Progenitor cell of endocrine pancreas (in vitro differentiated cells): ENCODE data around the gene HEMK1. TPM values are rescaled to one million over a fixed set of nuclear protein-coding genes. Genes with fewer than 3 reads are reported as not detected.

Source experiments
- DNase-seq: peaks from one replicate; pipeline ENCODE4 v3.0.0; 2021; ENCODE audit warnings: low spot score; ENCODE audit not compliant: unreplicated experiment
- H3K27ac Mint-ChIP-seq: 2 replicates; pipeline ENCODE4 v1.8.0; 2021; ENCODE audit warnings: mild to moderate bottlenecking, moderate library complexity, mixed read lengths
- H3K27me3 Mint-ChIP-seq: 2 replicates; pipeline ENCODE4 v1.8.0; 2021; ENCODE audit warnings: mixed read lengths
- H3K36me3 Mint-ChIP-seq: 2 replicates; pipeline ENCODE4 v1.8.0; 2022; ENCODE audit warnings: mixed read lengths; ENCODE audit not compliant: insufficient read depth
- H3K4me1 Mint-ChIP-seq: 2 replicates; pipeline ENCODE4 v1.8.0; 2021; ENCODE audit warnings: low read depth, mixed read lengths
- H3K4me3 Mint-ChIP-seq: 2 replicates; pipeline ENCODE4 v1.8.0; 2021; ENCODE audit warnings: low read depth, mild to moderate bottlenecking, moderate library complexity, mixed read lengths
- H3K9me3 Mint-ChIP-seq: 2 replicates; pipeline ENCODE4 v1.8.0; 2021; ENCODE audit warnings: low read depth, mixed read lengths
- total RNA-seq: library from RNA; stranded (reverse); gene quantifications from 2 replicates; pipeline ENCODE4 v1.2.1, GENCODE V29; 2021
- TF ChIP-seq, protein P1 (sequence below): fragments of 200-600 bp; sonication (generic); IDR thresholded peaks from one replicate; pipeline ENCODE4 v1.5.0; 2021; ENCODE audit warnings: antibody characterized with exemption, mild to moderate bottlenecking; ENCODE audit not compliant: unreplicated experiment

HEMK1 gene
- total RNA-seq, 1 donor from 2014 or later = 23.7 TPM

DNA sequence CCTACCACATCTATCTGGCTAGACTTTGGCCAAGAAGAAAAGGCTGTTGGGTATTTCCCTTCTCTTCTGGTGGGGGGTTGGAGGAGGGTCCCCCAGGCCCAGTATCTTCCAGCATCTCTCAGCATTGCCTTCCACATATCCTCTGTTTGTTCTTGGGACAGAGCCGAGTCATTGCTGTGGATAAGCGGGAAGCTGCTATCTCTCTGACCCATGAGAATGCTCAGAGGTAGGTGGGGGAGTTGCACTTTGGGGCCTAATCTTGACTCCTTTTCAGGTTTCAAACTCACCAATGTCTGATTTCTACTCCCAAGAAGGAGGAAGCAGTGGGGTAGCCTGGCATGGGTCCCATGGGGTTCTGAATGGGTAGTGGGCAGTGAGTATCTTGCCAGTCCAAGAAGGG lies 8.0 kb downstream of the HEMK1 start:
- Mint-ChIP-seq H3K27ac (no peak overlapping the region), H3K27me3 (no peaks in the 10 kb centered on the region), H3K4me3 (no peak overlapping the region), H3K9me3 (no peaks in the 10 kb centered on the region), H3K4me1 (no peaks in the 10 kb centered on the region), H3K36me3 (no peaks in the 10 kb centered on the region)
- TF ChIP-seq, protein P1, sequence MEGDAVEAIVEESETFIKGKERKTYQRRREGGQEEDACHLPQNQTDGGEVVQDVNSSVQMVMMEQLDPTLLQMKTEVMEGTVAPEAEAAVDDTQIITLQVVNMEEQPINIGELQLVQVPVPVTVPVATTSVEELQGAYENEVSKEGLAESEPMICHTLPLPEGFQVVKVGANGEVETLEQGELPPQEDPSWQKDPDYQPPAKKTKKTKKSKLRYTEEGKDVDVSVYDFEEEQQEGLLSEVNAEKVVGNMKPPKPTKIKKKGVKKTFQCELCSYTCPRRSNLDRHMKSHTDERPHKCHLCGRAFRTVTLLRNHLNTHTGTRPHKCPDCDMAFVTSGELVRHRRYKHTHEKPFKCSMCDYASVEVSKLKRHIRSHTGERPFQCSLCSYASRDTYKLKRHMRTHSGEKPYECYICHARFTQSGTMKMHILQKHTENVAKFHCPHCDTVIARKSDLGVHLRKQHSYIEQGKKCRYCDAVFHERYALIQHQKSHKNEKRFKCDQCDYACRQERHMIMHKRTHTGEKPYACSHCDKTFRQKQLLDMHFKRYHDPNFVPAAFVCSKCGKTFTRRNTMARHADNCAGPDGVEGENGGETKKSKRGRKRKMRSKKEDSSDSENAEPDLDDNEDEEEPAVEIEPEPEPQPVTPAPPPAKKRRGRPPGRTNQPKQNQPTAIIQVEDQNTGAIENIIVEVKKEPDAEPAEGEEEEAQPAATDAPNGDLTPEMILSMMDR = no peak
- DNase-seq = no peak

DNA sequence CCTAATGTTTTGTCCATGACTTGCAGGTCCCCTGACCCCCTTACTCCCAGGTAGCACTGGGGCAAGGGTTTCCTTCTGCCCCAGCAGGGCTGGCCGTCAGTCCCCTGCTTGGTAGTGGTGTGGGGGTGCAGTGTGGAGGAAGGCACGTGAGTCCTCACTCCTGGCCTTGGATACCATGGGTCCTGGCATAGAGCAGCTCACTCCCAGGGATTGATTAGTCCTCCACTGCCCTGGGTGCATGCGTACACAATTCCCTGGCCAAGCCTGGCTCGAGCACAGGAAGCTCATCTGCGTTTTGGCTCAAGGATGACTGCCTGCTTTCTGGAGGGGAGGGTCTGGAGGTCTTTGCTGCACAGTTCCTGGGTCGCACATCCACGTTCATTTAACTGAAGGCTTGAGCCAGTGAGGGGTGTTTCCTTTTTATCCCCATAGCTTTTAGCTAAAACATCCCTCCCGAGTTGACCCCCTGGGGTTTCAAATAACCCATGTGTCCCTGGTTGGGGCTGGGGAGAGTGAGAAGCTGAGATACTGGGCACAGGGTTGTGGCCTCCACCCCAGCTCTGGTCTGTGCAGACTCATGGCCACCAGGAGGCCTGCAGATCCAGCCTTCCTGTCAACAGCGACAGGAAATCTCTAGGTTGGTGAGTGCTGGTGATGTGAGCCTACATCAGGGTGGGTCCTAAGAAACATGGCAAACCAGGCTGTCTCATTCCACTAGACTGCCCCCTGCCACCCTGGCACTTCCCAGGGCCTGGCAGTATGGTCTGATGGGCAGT lies 11.5 kb downstream of the HEMK1 start:
- Mint-ChIP-seq H3K9me3 (no peaks in the 10 kb centered on the region), H3K4me3 (no peak overlapping the region), H3K4me1 (no peaks in the 10 kb centered on the region), H3K27me3 (no peaks in the 10 kb centered on the region), H3K36me3 (no peaks in the 10 kb centered on the region), H3K27ac (no peak overlapping the region)
- no peak for DNase-seq
- TF ChIP-seq, protein P1 = no peak

DNA sequence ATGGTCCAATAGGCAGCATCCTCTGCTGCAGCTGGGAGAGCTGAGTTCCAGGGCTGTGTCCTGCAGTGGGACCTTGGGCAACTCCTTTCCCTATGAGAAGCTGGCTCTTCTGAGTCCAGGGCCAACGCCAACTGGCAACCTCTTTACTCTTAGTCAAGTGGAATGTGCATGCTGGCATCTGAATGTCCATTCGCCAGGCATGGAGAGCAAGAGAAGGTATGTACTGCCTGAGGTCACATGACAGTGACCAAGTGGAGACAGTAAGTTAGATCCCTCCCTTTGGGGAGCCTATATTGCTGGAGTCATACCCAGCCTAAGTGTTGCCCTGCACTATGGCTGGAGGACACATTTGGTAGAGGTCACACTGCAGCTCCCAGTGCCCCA lies 12.1 kb downstream of the HEMK1 start:
- Mint-ChIP-seq H3K36me3 (no peaks in the 10 kb centered on the region), H3K4me1 (no peaks in the 10 kb centered on the region), H3K27me3 (no peaks in the 10 kb centered on the region), H3K4me3 (no peak overlapping the region), H3K9me3 (no peaks in the 10 kb centered on the region), H3K27ac (no peak overlapping the region)
- no peak for DNase-seq
- TF ChIP-seq, protein P1 = no peak

DNA sequence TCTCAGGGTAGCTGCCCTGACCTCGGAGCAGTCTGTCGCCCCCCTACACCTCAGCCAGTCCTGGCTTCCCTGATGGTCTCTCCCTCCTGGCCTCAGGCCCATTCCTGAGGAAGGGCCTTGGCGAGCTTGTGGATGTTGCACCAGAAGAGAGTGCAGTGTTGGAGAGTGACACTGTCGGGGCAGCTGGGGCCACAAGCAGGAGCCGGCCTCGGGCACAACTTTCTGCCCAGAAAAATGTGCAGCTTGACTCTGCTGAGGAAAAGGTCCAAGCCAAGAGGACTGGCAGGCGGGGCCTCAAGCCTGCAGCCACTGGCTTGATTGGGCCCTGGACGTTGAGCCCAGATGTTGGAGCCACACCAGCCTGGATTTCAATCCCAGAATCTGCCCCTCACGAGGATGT lies 12.8 kb downstream of the HEMK1 start:
- Mint-ChIP-seq H3K9me3 (no peaks in the 10 kb centered on the region), H3K4me3 (no peak overlapping the region), H3K27me3 (no peaks in the 10 kb centered on the region), H3K27ac (no peak overlapping the region), H3K36me3 (no peaks in the 10 kb centered on the region), H3K4me1 (no peaks in the 10 kb centered on the region)
- no peak for DNase-seq
- TF ChIP-seq, protein P1 = no peak

DNA sequence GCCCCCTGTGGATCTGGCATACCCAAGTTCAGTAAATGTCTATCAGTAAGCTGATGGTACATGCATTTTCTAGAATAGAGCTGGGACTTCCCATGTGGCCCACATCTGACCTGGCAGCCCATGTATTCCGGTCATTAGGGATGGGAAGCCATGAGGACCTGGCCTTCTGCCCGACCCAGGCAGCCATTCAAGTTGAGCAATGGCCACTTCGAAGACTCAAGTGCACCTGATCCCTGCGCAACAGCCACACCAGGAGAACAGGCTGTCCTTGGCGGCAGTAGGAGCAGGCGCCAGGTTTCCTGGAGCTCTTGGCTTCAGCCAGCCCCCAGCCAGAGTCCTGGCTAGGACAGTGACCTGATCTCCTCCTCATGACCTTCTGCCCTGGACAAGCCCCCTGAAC lies 14.6 kb downstream of the HEMK1 start:
- no peak overlapping the region for H3K4me3 Mint-ChIP-seq
- DNase-seq = no peak
- H3K9me3 Mint-ChIP-seq = no peaks in the 10 kb centered on the region
- H3K27me3 Mint-ChIP-seq = peaks cover 3% of the 10 kb centered on the region
- H3K36me3 Mint-ChIP-seq = no peaks in the 10 kb centered on the region
- TF ChIP-seq, protein P1 = no peak
- H3K4me1 Mint-ChIP-seq = no peaks in the 10 kb centered on the region
- no peak overlapping the region for H3K27ac Mint-ChIP-seq
